GM12891 (cell line): ENCODE measurements around the gene RALGDS.
A peak's percentile ranks its signal among the peaks of the same experiment; 100 is the strongest.
"Not testable (repeated sequence)": the region's sequence is repeated elsewhere in the genome, so short reads cannot be mapped to it uniquely, and the experiment has no call there.

Source experiments
- DNase-seq: peaks from one replicate; pipeline ENCODE4 v3.0.0; 2011; ENCODE audit warnings: low spot score; ENCODE audit not compliant: insufficient read length
- FAIRE-seq: peaks from 2 replicates; lab custom pipeline; 2011; peaks lifted over from hg19 to GRCh38; lab: Jason Lieb, UNC
- PAX5 ChIP-seq: IDR thresholded peaks from 2 replicates; pipeline ENCODE4 v1.6.1; 2011; ENCODE audit warnings: low read length, moderate library complexity, mild to moderate bottlenecking; ENCODE audit not compliant: insufficient read depth, severe bottlenecking
- POLR2A ChIP-seq: IDR thresholded peaks from 2 replicates; pipeline ENCODE4 v1.6.1; 2011; ENCODE audit warnings: low read depth, low read length, control low read depth
- POLR2AphosphoS5 ChIP-seq: IDR thresholded peaks from 2 replicates; pipeline ENCODE4 v1.6.1; 2011; ENCODE audit warnings: low read depth, low read length, control low read depth
- POU2F2 ChIP-seq: IDR thresholded peaks from 2 replicates; pipeline ENCODE4 v1.6.1; 2011; ENCODE audit warnings: low read depth, mild to moderate bottlenecking, control low read depth, low read length, moderate library complexity
- SPI1 ChIP-seq: IDR thresholded peaks from 2 replicates; pipeline ENCODE4 v1.6.1; 2011; ENCODE audit warnings: low read depth, low read length, control low read depth
- TAF1 ChIP-seq: IDR thresholded peaks from 2 replicates; pipeline ENCODE4 v1.6.1; 2011; ENCODE audit warnings: low read depth, low read length, control low read depth

RALGDS gene

DNA sequence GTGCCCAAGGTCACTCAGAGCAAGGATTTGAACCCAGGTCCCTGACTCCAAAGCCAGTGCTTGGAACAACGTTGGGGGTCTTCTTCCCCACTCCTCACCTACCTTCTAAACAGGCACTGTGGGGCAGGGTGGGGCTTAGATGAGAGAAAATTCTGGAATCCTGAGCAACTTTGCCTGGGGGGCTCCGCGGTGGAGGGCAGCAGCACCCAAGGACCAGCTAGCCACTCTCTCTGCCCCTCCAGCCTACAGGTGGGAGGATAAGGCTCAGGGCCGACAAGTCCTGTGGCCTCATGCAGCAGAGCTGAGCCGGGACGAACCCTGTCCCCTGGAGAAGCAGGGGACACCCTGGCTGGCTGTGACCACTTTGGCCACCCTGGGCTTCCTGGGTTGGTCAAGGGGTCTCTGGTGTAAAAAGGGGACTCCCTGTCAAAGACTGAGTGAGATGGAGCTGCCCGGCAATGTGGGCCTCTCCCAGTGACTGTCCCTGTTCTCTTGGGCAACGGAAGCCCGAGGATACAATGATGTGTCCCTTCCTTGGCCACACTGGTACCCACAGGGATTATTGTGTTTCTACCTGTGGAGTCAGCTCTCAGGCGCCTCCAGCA, 32.8 kb downstream of the RALGDS start:
- TF ChIP-seq POLR2AphosphoS5: no peak
- no peak for TF ChIP-seq SPI1
- TF ChIP-seq POLR2A: no peak
- no peak for TF ChIP-seq PAX5
- TF ChIP-seq POU2F2: no peak
- TF ChIP-seq TAF1: no peak
- no peak for DNase-seq
- FAIRE-seq: no peak

DNA sequence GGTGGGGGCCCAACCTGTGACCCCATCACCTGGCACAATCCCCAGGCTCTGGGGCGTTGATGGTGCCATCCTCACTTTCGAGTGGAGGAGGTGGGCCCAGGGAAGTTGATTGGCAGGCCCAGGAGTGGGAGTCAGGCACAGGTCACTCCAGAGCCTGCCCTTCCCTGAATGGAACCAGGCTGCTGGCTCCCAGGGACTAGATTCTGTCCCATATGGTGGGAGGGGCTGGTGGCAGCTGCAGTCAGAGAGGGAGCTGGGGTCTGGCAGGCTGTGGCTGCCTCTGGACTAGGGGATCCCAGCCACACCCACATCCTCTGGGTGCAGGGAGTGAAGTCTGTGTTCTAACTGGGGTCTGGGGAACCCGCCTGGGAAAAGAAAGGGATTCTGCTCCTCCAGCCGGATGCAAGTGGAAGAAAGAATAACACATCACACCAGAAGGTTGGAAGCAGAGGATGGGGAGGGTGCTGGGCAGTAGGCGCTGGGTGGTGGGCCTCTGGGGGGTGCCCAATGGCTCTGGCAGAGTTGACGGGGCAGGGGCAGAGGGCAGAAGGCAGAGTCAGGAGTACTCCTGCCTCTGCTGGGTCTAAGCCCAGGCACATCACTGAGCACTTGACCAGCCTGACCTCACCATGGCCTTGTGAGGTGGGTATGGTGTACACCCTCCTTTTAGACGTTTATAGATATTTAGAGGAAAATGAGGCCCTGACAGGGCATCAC, 33.5 kb downstream of the RALGDS start:
- TF ChIP-seq POU2F2 (no peak), TAF1 (no peak), SPI1 (no peak), PAX5 (no peak), POLR2AphosphoS5 (no peak), POLR2A (no peak)
- DNase-seq (no peak), FAIRE-seq (no peak)

DNA sequence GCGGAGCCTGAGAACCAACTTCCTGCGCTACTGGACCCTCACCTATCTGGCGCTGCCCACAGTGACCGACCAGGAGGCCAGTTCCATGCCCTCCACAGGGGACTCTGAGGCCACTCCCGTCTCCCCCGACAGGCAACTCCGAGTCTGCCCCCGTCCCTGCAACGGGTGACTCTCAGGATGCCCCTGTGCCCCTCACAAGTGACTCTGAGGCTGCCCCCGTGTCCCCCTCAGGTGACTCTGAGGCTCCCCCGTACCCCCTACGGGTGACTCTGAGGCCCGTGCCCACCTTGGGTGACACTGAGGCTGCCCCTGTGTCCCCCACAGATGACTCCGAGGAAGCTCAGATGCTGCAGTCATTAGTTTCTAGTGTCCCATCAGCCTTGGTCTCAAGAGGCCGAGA, 34.1 kb downstream of the RALGDS start:
- FAIRE-seq (no peak), DNase-seq (no peak)
- TF ChIP-seq POLR2A (no peak), SPI1 (no peak), PAX5 (no peak), POU2F2 (no peak), POLR2AphosphoS5 (no peak), TAF1 (no peak)

DNA sequence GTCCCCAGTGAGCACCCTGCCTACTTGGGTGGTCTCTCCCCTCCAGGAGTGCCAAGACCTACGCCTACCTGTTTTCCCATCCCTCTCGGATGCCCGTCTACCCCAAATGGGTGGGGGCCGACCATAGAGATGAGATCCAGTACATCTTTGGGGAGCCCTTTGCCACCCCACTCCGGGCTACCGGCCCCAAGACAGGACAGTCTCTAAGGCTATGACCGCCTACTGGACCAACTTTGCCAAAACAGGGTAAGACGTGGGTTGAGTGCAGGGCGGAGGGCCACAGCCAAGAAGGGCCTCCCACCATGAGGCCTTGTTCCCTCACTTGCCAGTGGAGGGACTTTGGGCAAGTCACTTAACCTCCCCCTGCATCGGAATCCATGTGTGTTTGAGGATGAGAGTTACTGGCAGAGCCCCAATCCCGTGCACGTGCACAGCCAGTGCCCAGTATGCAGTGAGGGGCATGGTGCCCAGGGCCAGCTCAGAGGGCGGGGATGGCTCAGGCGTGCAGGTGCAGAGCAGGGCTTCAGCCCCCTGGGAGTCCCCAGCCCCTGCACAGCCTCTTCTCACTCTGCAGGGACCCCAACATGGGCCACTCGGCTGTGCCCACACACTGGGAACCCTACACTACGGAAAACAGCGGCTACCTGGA, 34.7 kb downstream of the RALGDS start:
- DNase-seq: not testable (repeated sequence)
- peak; percentile 31 for FAIRE-seq

DNA sequence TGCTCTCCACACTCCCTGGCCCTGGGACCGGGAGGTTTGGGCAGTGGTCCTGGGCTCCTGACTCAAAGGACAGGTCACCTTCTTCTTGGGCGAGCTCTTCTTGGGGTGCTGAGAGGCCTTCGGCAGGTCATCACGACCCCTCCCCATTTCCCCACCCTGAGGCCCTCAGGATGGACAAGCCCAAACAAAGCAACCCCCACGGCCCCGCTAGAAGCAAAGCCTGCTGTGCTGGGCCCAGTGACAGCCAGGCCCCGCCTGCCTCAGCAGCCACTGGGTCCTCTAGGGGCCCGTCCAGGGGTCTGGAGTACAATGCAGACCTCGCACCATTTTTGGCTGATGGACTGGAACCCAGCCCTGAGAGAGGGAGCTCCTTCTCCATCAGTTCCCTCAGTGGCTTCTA, 37.4 kb downstream of the RALGDS start:
- not testable (repeated sequence) for FAIRE-seq

DNA sequence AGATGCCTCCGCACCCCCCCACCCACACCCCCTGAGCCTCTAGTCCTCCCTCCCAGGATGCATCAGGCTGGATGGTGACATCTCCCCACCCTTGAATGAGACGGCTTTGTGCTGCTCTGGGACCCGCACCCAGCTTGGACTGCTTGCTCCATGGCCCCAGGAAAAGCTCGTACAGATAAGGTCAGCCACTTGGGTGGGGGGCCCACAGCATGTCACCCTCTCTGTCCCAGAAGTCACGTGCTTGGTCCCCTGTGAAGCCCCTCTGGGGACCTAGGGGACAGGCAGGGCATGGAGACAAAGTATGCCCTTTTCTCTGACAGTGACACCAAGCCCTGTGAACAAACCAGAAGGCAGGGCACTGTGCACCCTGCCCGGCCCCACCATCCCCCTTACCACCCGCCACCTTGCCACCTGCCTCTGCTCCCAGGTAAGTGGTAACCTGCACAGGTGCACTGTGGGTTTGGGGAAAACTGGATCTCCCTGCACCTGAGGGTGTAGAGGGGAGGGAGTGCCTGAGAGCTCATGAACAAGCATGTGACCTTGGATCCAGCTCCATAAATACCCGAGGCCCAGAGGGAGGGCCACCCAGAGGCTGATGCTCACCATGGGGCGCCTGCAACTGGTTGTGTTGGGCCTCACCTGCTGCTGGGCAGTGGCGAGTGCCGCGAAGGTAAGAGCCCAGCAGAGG, 38.9 kb downstream of the RALGDS start:
- peak; percentile 54 for FAIRE-seq
- DNase-seq: not testable (repeated sequence)

More for the DNA sequence above, 37.4 kb downstream of the RALGDS start:
- not testable (repeated sequence) for DNase-seq

DNA sequence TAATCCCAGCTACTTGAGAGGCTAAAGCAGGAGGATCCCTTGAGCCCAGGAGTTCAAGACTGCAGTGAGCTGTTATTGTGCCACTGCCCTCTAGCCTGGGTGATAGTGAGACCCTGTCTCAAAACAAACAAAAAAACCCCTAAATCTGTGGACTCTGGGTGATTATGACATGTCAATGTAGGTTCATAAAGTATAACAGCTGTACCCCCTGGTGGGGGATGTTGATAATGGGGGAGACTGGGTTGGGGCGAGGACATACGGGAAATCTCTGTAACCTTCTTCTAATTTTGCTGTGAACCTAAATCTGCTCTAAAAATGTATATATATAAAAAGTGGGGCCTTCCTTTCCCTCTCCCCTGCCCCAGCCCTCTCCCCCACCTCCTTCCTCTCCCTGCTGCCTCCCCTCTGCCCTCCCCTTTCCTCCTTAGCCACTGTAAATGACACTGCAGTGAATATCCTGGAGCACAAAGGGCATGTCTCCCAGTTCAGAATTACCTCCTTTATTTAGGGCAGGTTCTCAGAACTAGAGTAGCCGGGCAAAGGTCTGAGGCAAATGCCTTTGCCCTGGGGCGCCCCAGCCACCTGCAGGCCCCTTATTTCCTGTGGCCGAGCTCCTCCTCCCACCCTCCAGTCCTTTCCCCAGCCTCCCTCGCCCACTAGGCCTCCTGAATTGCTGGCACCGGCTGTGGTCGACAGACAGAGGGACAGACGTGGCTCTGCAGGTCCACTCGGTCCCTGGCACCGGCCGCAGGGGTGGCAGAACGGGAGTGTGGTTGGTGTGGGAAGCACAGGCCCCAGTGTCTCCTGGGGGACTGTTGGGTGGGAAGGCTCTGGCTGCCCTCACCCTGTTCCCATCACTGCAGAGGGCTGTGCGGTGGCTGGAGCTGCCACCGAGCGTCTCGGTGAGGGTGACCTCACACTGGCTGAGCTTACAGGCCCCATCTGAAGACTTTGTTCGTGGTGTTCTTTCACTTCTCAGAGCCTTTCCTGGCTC, 40.0 kb downstream of the RALGDS start:
- peak; percentile 69 for FAIRE-seq
- not testable (repeated sequence) for DNase-seq

DNA sequence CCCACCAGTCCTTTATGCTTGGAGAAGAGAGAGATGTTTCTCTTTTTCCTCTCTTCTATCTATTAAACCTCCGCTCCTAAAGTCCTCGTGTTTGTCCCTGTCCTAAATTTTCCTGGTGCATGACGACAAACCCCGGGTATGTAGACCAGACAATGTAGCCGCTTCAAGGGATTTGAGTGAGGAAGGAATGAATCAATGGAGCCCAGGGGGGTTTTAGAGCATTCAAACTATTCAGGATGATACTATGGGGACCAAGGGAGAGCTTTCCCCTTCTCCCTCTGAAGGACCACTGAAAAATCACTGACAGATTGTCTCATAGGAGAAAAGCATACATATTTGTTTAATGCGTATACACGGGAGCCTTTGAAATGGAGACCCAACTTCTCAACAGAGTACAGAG, 40.9 kb downstream of the RALGDS start:
- FAIRE-seq: no peak
- no peak for DNase-seq
- no peak for TF ChIP-seq POU2F2
- TF ChIP-seq SPI1: no peak
- TF ChIP-seq POLR2AphosphoS5: no peak

DNA sequence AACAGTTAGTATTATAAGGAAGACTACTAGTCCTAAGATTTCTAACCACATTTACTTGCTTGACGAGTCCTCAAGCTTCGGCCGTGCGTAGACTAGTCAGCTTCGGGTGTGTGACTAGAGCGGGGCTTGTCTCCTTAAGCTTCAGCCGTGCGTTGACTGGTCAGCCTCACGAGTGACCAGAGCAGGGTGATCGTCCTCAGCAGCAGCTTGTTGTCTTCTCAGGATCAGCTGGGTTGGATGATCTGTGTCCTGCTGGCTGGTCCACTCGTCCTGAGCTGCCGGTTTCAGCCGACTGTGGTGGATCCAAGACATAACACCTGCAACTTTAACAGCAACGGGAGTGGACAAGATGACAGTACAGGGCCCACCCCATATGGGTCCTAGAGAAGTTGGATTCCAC, 42.6 kb downstream of the RALGDS start:
- TF ChIP-seq POU2F2 (no peak), POLR2AphosphoS5 (no peak)
- DNase-seq (no peak), FAIRE-seq (no peak)

DNA sequence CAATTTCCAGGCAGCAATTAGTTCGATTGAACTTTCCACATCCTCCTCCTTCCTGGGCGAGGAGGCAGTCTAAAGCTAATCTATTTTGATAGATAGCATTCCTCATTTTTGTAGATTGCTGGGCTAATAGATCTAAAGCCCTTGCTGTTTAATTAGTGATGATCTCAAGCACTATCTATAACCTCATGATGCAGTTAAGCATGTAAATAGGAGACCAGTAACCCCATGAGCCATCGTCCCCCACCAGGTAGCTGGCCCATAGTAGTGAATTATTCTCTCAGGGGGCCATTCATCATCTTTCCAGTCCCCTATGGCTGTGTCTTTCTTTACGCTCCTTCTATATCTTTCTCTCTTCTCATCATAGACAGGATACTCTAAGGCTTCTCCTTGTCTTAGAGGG, 44.3 kb downstream of the RALGDS start:
- TF ChIP-seq TAF1 (no peak), POU2F2 (no peak), POLR2AphosphoS5 (no peak), PAX5 (no peak), SPI1 (no peak), POLR2A (no peak)
- no peak for FAIRE-seq
- DNase-seq: no peak
